ENCODE results near the gene FHOD3.

DNA sequence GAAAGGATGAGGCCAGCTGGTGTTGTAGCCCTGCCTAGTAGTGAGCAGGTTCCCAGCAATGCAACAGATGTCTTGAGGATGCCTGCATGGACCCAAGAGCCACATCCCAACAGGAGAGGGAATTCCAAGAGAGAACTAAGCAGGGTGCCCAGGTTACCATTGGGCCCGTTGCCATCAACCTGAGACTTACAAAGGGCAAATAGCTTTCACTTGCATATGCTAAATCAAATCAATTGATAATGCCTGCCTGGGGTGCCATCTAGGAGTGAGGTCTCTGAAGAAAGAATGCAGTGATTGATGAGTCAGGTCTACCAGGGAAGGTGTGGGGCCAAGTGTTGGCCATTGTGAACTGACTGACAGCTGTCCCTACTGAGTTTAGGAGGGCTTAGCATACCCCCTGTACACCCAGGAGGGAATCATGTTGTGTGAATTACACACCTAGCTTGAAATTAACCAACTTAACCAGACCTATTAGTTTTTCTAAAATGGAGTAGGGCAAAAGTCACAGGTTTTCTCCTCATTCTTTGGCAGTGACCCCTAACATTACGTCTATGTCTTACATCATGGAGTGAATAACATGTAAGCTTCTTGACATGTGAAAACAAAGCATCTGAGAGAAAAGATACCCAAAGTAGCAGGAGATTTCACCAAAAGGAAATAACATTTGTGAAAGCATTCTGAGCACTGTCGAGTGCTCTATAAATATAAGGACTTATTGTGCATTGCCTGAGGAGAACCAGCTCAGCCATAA lies 32.3 kb downstream of the FHOD3 start:
- TF ChIP-seq NFE2L2 (IDR thresholded peaks at IDR 0.05; ENCODE audit: low read depth, low read length) (no peak), POLR2A (IDR thresholded peaks at IDR 0.05; ENCODE audit: low read depth, low read length) (no peak), MAZ (IDR thresholded peaks at IDR 0.05; ENCODE audit: borderline replicate concordance, low read depth, low read length) (no peak), BHLHE40 (IDR thresholded peaks at IDR 0.05; ENCODE audit: low read depth, low read length) (no peak), RCOR1 (IDR thresholded peaks at IDR 0.05; ENCODE audit: insufficient replicate concordance, low read length) (no peak), MXI1 (IDR thresholded peaks at IDR 0.05; ENCODE audit: borderline replicate concordance, low read depth, low read length) (no peak), MAFK (IDR thresholded peaks at IDR 0.05; ENCODE audit: low read depth, low read length) (no peak), SMC3 (IDR thresholded peaks at IDR 0.05; ENCODE audit: low read depth, low read length) (no peak), CHD1 (IDR thresholded peaks at IDR 0.05; ENCODE audit: low read depth, low read length) (no peak)
- TF ChIP-seq, protein P1, sequence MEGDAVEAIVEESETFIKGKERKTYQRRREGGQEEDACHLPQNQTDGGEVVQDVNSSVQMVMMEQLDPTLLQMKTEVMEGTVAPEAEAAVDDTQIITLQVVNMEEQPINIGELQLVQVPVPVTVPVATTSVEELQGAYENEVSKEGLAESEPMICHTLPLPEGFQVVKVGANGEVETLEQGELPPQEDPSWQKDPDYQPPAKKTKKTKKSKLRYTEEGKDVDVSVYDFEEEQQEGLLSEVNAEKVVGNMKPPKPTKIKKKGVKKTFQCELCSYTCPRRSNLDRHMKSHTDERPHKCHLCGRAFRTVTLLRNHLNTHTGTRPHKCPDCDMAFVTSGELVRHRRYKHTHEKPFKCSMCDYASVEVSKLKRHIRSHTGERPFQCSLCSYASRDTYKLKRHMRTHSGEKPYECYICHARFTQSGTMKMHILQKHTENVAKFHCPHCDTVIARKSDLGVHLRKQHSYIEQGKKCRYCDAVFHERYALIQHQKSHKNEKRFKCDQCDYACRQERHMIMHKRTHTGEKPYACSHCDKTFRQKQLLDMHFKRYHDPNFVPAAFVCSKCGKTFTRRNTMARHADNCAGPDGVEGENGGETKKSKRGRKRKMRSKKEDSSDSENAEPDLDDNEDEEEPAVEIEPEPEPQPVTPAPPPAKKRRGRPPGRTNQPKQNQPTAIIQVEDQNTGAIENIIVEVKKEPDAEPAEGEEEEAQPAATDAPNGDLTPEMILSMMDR (conservative IDR thresholded peaks at IDR 0.05; ENCODE audit: low read depth, low read length) = no peak
- TF ChIP-seq, protein P2, sequence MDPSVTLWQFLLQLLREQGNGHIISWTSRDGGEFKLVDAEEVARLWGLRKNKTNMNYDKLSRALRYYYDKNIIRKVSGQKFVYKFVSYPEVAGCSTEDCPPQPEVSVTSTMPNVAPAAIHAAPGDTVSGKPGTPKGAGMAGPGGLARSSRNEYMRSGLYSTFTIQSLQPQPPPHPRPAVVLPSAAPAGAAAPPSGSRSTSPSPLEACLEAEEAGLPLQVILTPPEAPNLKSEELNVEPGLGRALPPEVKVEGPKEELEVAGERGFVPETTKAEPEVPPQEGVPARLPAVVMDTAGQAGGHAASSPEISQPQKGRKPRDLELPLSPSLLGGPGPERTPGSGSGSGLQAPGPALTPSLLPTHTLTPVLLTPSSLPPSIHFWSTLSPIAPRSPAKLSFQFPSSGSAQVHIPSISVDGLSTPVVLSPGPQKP (IDR thresholded peaks at IDR 0.05; ENCODE audit: borderline replicate concordance, low read depth, low read length) = no peak
- TF ChIP-seq, protein P3, sequence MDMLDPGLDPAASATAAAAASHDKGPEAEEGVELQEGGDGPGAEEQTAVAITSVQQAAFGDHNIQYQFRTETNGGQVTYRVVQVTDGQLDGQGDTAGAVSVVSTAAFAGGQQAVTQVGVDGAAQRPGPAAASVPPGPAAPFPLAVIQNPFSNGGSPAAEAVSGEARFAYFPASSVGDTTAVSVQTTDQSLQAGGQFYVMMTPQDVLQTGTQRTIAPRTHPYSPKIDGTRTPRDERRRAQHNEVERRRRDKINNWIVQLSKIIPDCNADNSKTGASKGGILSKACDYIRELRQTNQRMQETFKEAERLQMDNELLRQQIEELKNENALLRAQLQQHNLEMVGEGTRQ (IDR thresholded peaks at IDR 0.05; ENCODE audit: low read depth, low read length) = no peak

Data from IMR-90 (cell line).